GM12891 (cell line): ENCODE data around the gene THBS1. TPM values are rescaled to one million over a fixed set of nuclear protein-coding genes. Genes with fewer than 3 reads are reported as not detected.
A peak's percentile ranks its signal among the peaks of the same experiment; 100 is the strongest.

Experiments
- DNase-seq: peaks from one replicate; pipeline ENCODE4 v3.0.0; 2011; ENCODE audit warnings: low spot score; ENCODE audit not compliant: insufficient read length
- FAIRE-seq: peaks from 2 replicates; lab custom pipeline; 2011; peaks lifted over from hg19 to GRCh38; lab: Jason Lieb, UNC
- PAX5 ChIP-seq: IDR thresholded peaks from 2 replicates; pipeline ENCODE4 v1.6.1; 2011; ENCODE audit warnings: low read length, moderate library complexity, mild to moderate bottlenecking; ENCODE audit not compliant: insufficient read depth, severe bottlenecking
- POLR2A ChIP-seq: IDR thresholded peaks from 2 replicates; pipeline ENCODE4 v1.6.1; 2011; ENCODE audit warnings: low read depth, low read length, control low read depth
- POLR2AphosphoS5 ChIP-seq: IDR thresholded peaks from 2 replicates; pipeline ENCODE4 v1.6.1; 2011; ENCODE audit warnings: low read depth, low read length, control low read depth
- POU2F2 ChIP-seq: IDR thresholded peaks from 2 replicates; pipeline ENCODE4 v1.6.1; 2011; ENCODE audit warnings: low read depth, mild to moderate bottlenecking, control low read depth, low read length, moderate library complexity
- SPI1 ChIP-seq: IDR thresholded peaks from 2 replicates; pipeline ENCODE4 v1.6.1; 2011; ENCODE audit warnings: low read depth, low read length, control low read depth
- TAF1 ChIP-seq: IDR thresholded peaks from 2 replicates; pipeline ENCODE4 v1.6.1; 2011; ENCODE audit warnings: low read depth, low read length, control low read depth
- polyA plus RNA-seq: library from polyadenylated mRNA; unstranded; fragments of >200 nt; gene quantifications from one replicate; pipeline ENCODE4 v1.2.1, GENCODE V29; 2012; ENCODE audit warnings: low read depth, missing spikeins, inconsistent platforms; ENCODE audit not compliant: missing spikeins

Gene THBS1
- polyA plus RNA-seq, result 0.24 TPM

GRCh38 chr15:39580485-39581241, at the start of gene THBS1:
Gene THBS1 (plus strand): TSS chr15:39581079. CDS start chr15:39581858, 779 bp downstream.
- DNase-seq (peak; percentile 19), FAIRE-seq (no peak)
- no peak for TF ChIP-seq POLR2A
- no peak for TF ChIP-seq TAF1
- TF ChIP-seq POU2F2, result no peak
- TF ChIP-seq SPI1, result no peak
- TF ChIP-seq POLR2AphosphoS5, result no peak
- no peak for TF ChIP-seq PAX5

- DNase-seq, result no peak
- TF ChIP-seq POLR2A, result no peak
- FAIRE-seq, result no peak
Measured at GRCh38 chr15:39534996-39535395, 45.9 kb upstream of the THBS1 start.

GRCh38 chr15:39535466-39535865, 45.4 kb upstream of the THBS1 start:
- DNase-seq, result no peak
- TF ChIP-seq SPI1 (no peak), TAF1 (no peak), POLR2A (no peak), POU2F2 (no peak), POLR2AphosphoS5 (no peak), PAX5 (no peak)
- FAIRE-seq, result no peak

- FAIRE-seq (no peak), DNase-seq (no peak)
- TF ChIP-seq POU2F2 (no peak), POLR2AphosphoS5 (no peak), SPI1 (no peak), TAF1 (no peak), POLR2A (no peak), PAX5 (no peak)
Measured at GRCh38 chr15:39538936-39539335, 41.9 kb upstream of the THBS1 start.

GRCh38 chr15:39539466-39539865, 41.4 kb upstream of the THBS1 start:
- DNase-seq (no peak), FAIRE-seq (no peak)
- no peak for TF ChIP-seq PAX5
- TF ChIP-seq POLR2AphosphoS5, result no peak
- no peak for TF ChIP-seq POU2F2
- TF ChIP-seq TAF1, result no peak
- no peak for TF ChIP-seq POLR2A
- TF ChIP-seq SPI1, result no peak

- FAIRE-seq (no peak), DNase-seq (no peak)
- no peak for TF ChIP-seq POU2F2
- no peak for TF ChIP-seq POLR2A
- no peak for TF ChIP-seq SPI1
- no peak for TF ChIP-seq POLR2AphosphoS5
- no peak for TF ChIP-seq TAF1
Measured at GRCh38 chr15:39539973-39540558, 40.8 kb upstream of the THBS1 start.

GRCh38 chr15:39542385-39543065, 38.4 kb upstream of the THBS1 start:
- no peak for FAIRE-seq
- no peak for DNase-seq
- TF ChIP-seq TAF1 (no peak), POLR2A (no peak), PAX5 (no peak), POLR2AphosphoS5 (no peak), POU2F2 (no peak), SPI1 (no peak)

GRCh38 chr15:39543651-39544050, 37.2 kb upstream of the THBS1 start:
- FAIRE-seq (no peak), DNase-seq (no peak)
- TF ChIP-seq POU2F2 (no peak), TAF1 (no peak), POLR2AphosphoS5 (no peak)

GRCh38 chr15:39546842-39547241, 34.0 kb upstream of the THBS1 start:
- TF ChIP-seq SPI1 (no peak), PAX5 (no peak), POLR2AphosphoS5 (no peak), POLR2A (no peak), TAF1 (no peak), POU2F2 (no peak)
- FAIRE-seq (no peak), DNase-seq (no peak)

GRCh38 chr15:39548561-39548960, 32.3 kb upstream of the THBS1 start:
- DNase-seq (no peak), FAIRE-seq (no peak)
- TF ChIP-seq POLR2A, result no peak
- TF ChIP-seq SPI1, result no peak
- no peak for TF ChIP-seq TAF1
- TF ChIP-seq PAX5, result no peak
- no peak for TF ChIP-seq POLR2AphosphoS5
- TF ChIP-seq POU2F2, result no peak
